RWPE2 (cell line): Measurements from ENCODE around the gene ANXA2R.

ENCODE experiments used
- ATAC-seq: fragments of 200-7000 bp; cut with Tn5 transposase; 3 replicates; pipeline ENCODE4 v1.9.1; 2021; ENCODE audit warnings: low read depth
- DNase-seq: peaks from one replicate; pipeline ENCODE4 v3.0.0-alpha.2; 2020; ENCODE audit warnings: low spot score
- H3K27ac ChIP-seq: fragments of 450-650 bp; 2 replicates; pipeline ENCODE4 v1.5.1; 2017; ENCODE audit warnings: mild to moderate bottlenecking; ENCODE audit not compliant: poor library complexity, severe bottlenecking
- H3K27me3 ChIP-seq: fragments of 250-450 bp; sonication (Bioruptor Pico); 2 replicates; pipeline ENCODE4 v1.5.1; 2021; ENCODE audit warnings: mild to moderate bottlenecking, moderate library complexity; ENCODE audit not compliant: insufficient read depth, poor library complexity, severe bottlenecking
- H3K36me3 ChIP-seq: fragments of 250-450 bp; sonication (Bioruptor Pico); 2 replicates; pipeline ENCODE4 v1.5.1; 2020; ENCODE audit warnings: low read depth, mild to moderate bottlenecking, moderate library complexity
- H3K4me1 ChIP-seq: fragments of 250-450 bp; sonication (Bioruptor Pico); 2 replicates; pipeline ENCODE4 v1.5.1; 2021; ENCODE audit warnings: mild to moderate bottlenecking, moderate library complexity; ENCODE audit not compliant: insufficient read depth, poor library complexity, severe bottlenecking
- H3K4me3 ChIP-seq: fragments of 250-450 bp; sonication (Bioruptor Pico); 2 replicates; pipeline ENCODE4 v1.5.1; 2021; ENCODE audit warnings: mild to moderate bottlenecking, moderate library complexity; ENCODE audit not compliant: severe bottlenecking
- H3K9me3 ChIP-seq: fragments of 250-450 bp; sonication (Bioruptor Pico); 2 replicates; pipeline ENCODE4 v1.5.1; 2021; ENCODE audit warnings: mild to moderate bottlenecking, moderate library complexity; ENCODE audit not compliant: severe bottlenecking
- TF ChIP-seq, protein P1 (sequence below): fragments of 450-650 bp; IDR thresholded peaks from one replicate; pipeline ENCODE4 v1.5.1; 2017; ENCODE audit warnings: mild to moderate bottlenecking, moderate library complexity; ENCODE audit not compliant: poor library complexity, severe bottlenecking

ANXA2R gene

DNA sequence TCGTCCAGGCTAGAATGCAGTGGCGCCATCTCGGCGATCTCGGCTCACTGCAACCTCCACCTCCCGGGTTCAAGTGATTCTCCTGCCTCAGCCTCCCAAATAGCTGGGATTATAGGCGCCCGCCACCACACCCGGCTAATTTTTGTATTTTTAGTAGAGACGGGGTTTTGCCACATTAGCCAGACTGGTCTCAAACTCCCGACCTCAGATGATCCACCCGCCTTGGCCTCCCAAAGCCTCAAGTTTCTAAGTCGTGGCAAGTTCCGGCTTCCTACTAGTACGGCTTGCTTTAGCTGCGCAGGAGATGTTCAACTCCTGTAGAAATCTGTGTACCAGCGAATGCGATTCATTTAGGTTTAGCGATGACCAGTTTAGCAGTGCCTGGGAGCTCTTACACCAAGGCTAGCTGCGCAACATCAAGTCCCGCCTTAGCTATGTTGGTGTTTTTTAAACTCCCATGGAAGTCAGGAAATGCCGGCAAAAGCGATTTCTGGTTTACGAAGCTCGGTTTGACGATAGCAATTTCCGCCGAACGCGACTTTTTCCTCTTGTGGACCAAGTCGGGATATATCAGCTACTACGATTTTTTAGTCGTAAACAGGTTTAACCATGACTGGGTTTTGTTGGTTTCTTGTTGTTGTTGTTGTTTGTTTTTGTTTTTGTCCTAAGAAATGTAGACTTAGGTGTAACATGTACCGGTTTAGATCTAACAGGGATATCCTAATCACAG is 46.4 kb downstream of the ANXA2R start:
- peak overlapping the region; percentile 35 for H3K4me3 ChIP-seq
- TF ChIP-seq, protein P1, sequence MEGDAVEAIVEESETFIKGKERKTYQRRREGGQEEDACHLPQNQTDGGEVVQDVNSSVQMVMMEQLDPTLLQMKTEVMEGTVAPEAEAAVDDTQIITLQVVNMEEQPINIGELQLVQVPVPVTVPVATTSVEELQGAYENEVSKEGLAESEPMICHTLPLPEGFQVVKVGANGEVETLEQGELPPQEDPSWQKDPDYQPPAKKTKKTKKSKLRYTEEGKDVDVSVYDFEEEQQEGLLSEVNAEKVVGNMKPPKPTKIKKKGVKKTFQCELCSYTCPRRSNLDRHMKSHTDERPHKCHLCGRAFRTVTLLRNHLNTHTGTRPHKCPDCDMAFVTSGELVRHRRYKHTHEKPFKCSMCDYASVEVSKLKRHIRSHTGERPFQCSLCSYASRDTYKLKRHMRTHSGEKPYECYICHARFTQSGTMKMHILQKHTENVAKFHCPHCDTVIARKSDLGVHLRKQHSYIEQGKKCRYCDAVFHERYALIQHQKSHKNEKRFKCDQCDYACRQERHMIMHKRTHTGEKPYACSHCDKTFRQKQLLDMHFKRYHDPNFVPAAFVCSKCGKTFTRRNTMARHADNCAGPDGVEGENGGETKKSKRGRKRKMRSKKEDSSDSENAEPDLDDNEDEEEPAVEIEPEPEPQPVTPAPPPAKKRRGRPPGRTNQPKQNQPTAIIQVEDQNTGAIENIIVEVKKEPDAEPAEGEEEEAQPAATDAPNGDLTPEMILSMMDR, result no peak
- H3K4me1 ChIP-seq, result peaks cover 10% of the 10 kb centered on the region
- H3K27ac ChIP-seq, result peak overlapping the region; percentile 68
- ATAC-seq, result no peak
- no peaks in the 10 kb centered on the region for H3K27me3 ChIP-seq
- DNase-seq, result no peak
- peaks cover 3% of the 10 kb centered on the region for H3K9me3 ChIP-seq
- no peaks in the 10 kb centered on the region for H3K36me3 ChIP-seq

GRCh38 chr5:42992088-42992879 is 47.8 kb downstream of the ANXA2R start:
- Histone ChIP-seq H3K27ac (peak overlapping the region; percentile 68), H3K36me3 (no peaks in the 10 kb centered on the region), H3K4me1 (peaks cover 10% of the 10 kb centered on the region), H3K27me3 (no peaks in the 10 kb centered on the region), H3K9me3 (peaks cover 3% of the 10 kb centered on the region), H3K4me3 (peak overlapping the region; percentile 28)
- peak; percentile 72 for DNase-seq
- peak; percentile 8; the same call in 2 of the 3 replicates for ATAC-seq
- TF ChIP-seq, protein P1, result no peak

DNA sequence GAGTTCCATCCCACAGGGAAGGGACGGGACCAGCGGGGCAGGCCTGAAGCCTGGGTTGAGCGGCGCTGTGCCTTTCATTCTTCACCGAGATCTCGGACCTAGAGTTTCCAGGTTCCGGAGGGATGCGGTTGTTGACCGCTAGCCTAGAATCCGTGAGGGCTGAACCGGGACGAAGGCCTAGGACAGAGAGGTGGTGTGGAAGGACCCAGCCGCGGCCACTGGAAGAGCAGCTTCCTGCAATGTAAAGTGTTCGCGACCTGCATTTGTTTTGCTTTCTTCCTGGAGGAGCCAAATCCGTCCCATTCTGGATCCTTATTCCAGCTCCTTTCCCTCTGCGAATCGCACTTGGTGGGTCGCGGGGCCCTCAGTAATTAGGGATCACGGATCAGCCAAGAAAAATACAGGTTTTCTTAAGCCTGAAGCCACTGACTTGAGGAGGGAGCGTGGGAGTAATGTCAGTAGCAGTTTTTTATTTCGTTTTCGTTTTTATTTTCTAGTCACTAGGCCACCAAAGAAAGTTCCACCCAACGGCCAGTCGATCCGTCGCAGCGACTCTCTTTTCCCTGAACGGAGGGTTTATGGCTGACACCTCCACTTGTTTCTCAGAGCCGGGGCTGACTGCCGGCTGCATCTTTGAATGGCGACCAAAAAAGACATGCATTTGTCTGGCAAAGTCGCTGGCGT is 48.6 kb downstream of the ANXA2R start:
- Histone ChIP-seq H3K27ac (peak overlapping the region; percentile 68), H3K4me1 (peaks cover 11% of the 10 kb centered on the region), H3K9me3 (peaks cover 3% of the 10 kb centered on the region), H3K4me3 (no peak overlapping the region), H3K36me3 (no peaks in the 10 kb centered on the region), H3K27me3 (no peaks in the 10 kb centered on the region)
- no peak for DNase-seq
- no peak for ATAC-seq
- TF ChIP-seq, protein P1, result no peak

GRCh38 chr5:42990892-42991291 is 49.2 kb downstream of the ANXA2R start:
- peaks cover 18% of the 10 kb centered on the region for H3K4me1 ChIP-seq
- TF ChIP-seq, protein P1, result no peak
- no peak overlapping the region for H3K4me3 ChIP-seq
- H3K9me3 ChIP-seq, result peaks cover 3% of the 10 kb centered on the region
- no peaks in the 10 kb centered on the region for H3K27me3 ChIP-seq
- no peak for DNase-seq
- no peak for ATAC-seq
- no peaks in the 10 kb centered on the region for H3K36me3 ChIP-seq
- no peak overlapping the region for H3K27ac ChIP-seq
